Duodenal mucosa (tissue), 2 donors: ENCODE results near the gene CLCN3.

ENCODE experiments used
- H3K27ac ChIP-seq: one replicate; pipeline ENCODE4 v1.7.0; 2013; ENCODE audit warnings: low read depth, low read length
- H3K27me3 ChIP-seq, 2 donors: one replicate each; pipeline ENCODE4 v1.7.0; 2013; ENCODE audit warnings: low read length in 2 of 2, control low read depth in 1 of 2; ENCODE audit not compliant: insufficient read depth in 2 of 2, control insufficient read depth in 1 of 2
- H3K36me3 ChIP-seq, 2 donors: one replicate each; pipeline ENCODE4 v1.7.0; 2013; ENCODE audit warnings: low read length in 2 of 2, control low read depth in 1 of 2; ENCODE audit not compliant: insufficient read depth in 2 of 2, control insufficient read depth in 1 of 2
- H3K4me1 ChIP-seq, 2 donors: one replicate each; pipeline ENCODE4 v1.7.0; 2013; ENCODE audit warnings: low read length in 2 of 2, control low read depth in 1 of 2; ENCODE audit not compliant: insufficient read depth in 2 of 2, control insufficient read depth in 1 of 2
- H3K4me3 ChIP-seq, 2 donors: one replicate each; pipeline ENCODE4 v1.7.0; 2013; ENCODE audit warnings: low read length in 2 of 2, low read depth in 1 of 2
- H3K9ac ChIP-seq, 2 donors: one replicate each; pipeline ENCODE4 v1.7.0; 2013; ENCODE audit warnings: low read length in 2 of 2, low read depth in 1 of 2
- H3K9me3 ChIP-seq, 2 donors: one replicate each; pipeline ENCODE4 v1.7.0; 2013; ENCODE audit warnings: low read length in 2 of 2, control low read depth in 1 of 2; ENCODE audit not compliant: control insufficient read depth in 1 of 2

Gene CLCN3

GRCh38 chr4:169689681-169690080, 69.3 kb downstream of the CLCN3 start:
- Histone ChIP-seq H3K36me3 (peaks cover 0 to 27% of the 10 kb centered on the region in 2 donors), H3K27me3 (no peaks in the 10 kb centered on the region), H3K4me1 (no peaks in the 10 kb centered on the region), H3K27ac (no peak overlapping the region), H3K4me3 (no peak overlapping the region), H3K9ac (no peak overlapping the region), H3K9me3 (no peaks in the 10 kb centered on the region)

DNA sequence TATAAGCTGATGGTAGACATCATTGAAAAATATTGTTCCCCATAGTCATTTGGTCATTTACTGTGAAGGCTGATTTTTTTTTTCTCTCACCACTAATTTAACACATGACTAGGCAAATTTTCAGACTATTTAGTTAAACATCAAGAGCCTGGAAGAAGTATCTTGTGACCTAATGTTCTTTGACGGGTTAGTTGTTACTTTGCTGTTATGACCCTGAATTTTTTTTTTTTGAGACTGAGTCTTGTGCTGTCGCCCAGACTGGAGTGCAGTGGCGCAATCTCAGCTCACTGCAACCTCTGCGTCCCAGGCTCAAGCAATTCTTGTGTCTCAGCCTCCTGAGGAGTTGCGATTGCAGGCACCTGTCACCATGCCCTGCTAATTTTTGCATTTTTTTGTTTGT, 70.4 kb downstream of the CLCN3 start:
- Histone ChIP-seq H3K36me3 (peaks cover 0 to 27% of the 10 kb centered on the region in 2 donors), H3K9me3 (no peaks in the 10 kb centered on the region), H3K4me3 (no peak overlapping the region), H3K4me1 (no peaks in the 10 kb centered on the region), H3K27ac (no peak overlapping the region), H3K9ac (no peak overlapping the region), H3K27me3 (no peaks in the 10 kb centered on the region)

GRCh38 chr4:169698331-169698730, 78.0 kb downstream of the CLCN3 start:
- no peak overlapping the region for H3K9ac ChIP-seq
- no peaks in the 10 kb centered on the region for H3K4me1 ChIP-seq
- peaks cover 3 to 29% of the 10 kb centered on the region in 2 donors for H3K36me3 ChIP-seq
- H3K27ac ChIP-seq = no peak overlapping the region
- no peak overlapping the region for H3K4me3 ChIP-seq
- H3K27me3 ChIP-seq = no peaks in the 10 kb centered on the region
- no peaks in the 10 kb centered on the region for H3K9me3 ChIP-seq

DNA sequence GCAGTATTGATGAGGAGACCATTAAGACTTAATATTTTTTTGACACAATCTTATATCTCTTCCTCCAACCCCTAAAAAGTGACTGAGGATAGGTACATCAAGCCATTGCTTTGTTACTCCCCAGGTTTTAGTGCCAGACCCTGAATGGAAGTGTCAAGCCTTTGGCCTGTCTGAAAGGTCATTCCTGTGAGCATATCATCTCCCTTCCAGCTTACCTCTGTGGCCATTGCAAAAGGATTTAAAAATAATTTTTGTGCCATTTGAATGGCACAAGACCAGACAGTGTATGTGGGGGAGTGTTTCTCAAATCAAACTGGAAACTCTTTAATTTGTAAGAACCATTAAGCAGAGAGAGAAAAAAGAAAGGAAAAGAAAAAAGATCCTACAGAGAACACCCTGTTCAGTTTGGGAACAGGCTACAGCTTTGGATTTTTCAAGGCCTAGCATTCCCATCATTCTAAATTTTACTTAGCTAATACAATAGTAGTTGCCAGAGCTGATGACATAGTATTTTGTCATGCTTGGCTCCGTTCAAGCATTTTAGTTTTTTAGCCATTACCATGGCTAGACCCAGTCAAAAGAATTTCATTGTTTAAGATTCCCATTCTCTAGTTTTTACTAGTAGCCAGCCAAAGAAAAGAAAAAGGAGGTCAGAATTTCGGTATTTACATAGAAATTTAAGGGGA, 87.7 kb downstream of the CLCN3 start:
- no peak overlapping the region for H3K27ac ChIP-seq
- no peaks in the 10 kb centered on the region for H3K4me1 ChIP-seq

GRCh38 chr4:169715826-169716225, 95.4 kb downstream of the CLCN3 start:
- Histone ChIP-seq H3K36me3 (peaks cover 21 to 23% of the 10 kb centered on the region in 2 donors), H3K27me3 (no peaks in the 10 kb centered on the region), H3K9me3 (no peaks in the 10 kb centered on the region)

More for the DNA sequence above, 87.7 kb downstream of the CLCN3 start:
- H3K4me3 ChIP-seq = no peak overlapping the region
- H3K27me3 ChIP-seq = no peaks in the 10 kb centered on the region
- no peaks in the 10 kb centered on the region for H3K9me3 ChIP-seq
- no peak overlapping the region for H3K9ac ChIP-seq
- peaks cover 10 to 37% of the 10 kb centered on the region in 2 donors for H3K36me3 ChIP-seq

DNA sequence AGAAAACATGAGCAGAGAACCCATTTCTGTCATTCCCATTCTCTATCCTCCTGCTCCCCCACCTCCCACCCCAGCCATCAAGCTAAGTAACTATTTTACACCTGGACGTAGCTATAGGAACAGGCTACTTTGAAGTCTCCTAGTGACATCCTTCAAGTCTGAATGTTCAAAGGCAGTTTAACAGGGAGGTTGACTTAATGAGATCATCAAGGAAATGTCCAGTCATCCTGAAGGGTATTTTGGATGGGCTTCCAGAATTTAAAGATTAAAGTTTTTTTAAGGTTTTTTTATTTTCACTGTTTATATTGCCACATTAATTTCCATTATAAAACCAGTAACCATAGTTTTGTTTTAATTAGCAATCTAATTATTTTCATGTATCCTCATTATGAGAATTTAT, 96.3 kb downstream of the CLCN3 start:
- Histone ChIP-seq H3K9me3 (no peaks in the 10 kb centered on the region), H3K27ac (no peak overlapping the region), H3K4me3 (no peak overlapping the region), H3K4me1 (no peaks in the 10 kb centered on the region), H3K27me3 (no peaks in the 10 kb centered on the region), H3K9ac (no peak overlapping the region), H3K36me3 (peaks cover 21 to 22% of the 10 kb centered on the region in 2 donors)

More at GRCh38 chr4:169715826-169716225, 95.4 kb downstream of the CLCN3 start:
- H3K4me3 ChIP-seq = no peak overlapping the region
- H3K4me1 ChIP-seq = no peaks in the 10 kb centered on the region
- H3K9ac ChIP-seq = no peak overlapping the region
- no peak overlapping the region for H3K27ac ChIP-seq

DNA sequence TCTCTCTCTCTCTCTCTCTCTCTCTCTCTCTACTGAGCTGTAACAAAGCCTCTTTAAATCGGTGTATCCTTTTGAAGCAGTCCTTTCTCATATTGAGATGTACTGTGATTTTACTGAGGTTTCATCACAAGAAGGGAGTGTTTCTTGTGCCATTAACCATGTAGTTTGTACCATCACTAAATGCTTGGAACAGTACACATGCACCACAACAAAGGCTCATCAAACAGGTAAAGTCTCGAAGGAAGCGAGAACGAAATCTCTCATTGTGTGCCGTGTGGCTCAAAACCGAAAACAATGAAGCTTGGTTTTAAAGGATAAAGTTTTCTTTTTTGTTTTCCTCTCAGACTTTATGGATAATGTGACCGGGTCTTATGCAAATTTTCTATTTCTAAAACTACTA, 100.2 kb downstream of the CLCN3 start:
- Histone ChIP-seq H3K9me3 (no peaks in the 10 kb centered on the region), H3K4me1 (no peaks in the 10 kb centered on the region), H3K9ac (no peak overlapping the region), H3K27ac (no peak overlapping the region), H3K4me3 (no peak overlapping the region), H3K36me3 (peaks cover 12 to 16% of the 10 kb centered on the region in 2 donors), H3K27me3 (no peaks in the 10 kb centered on the region)

- H3K36me3 ChIP-seq = peaks cover 12% of the 10 kb centered on the region in 2 donors
- H3K27me3 ChIP-seq = no peaks in the 10 kb centered on the region
- H3K9me3 ChIP-seq = no peaks in the 10 kb centered on the region
- H3K9ac ChIP-seq = no peak overlapping the region
- H3K4me3 ChIP-seq = no peak overlapping the region
- no peaks in the 10 kb centered on the region for H3K4me1 ChIP-seq
- no peak overlapping the region for H3K27ac ChIP-seq
These were observed 103.0 kb downstream of the CLCN3 start for GRCh38 chr4:169723207-169723965.

- Histone ChIP-seq H3K4me1 (no peaks in the 10 kb centered on the region), H3K9ac (no peak overlapping the region), H3K4me3 (no peak overlapping the region), H3K27ac (no peak overlapping the region), H3K36me3 (peaks cover 10 to 12% of the 10 kb centered on the region in 2 donors), H3K9me3 (no peaks in the 10 kb centered on the region), H3K27me3 (no peaks in the 10 kb centered on the region)
These were observed 103.9 kb downstream of the CLCN3 start for GRCh38 chr4:169724260-169724659.

DNA sequence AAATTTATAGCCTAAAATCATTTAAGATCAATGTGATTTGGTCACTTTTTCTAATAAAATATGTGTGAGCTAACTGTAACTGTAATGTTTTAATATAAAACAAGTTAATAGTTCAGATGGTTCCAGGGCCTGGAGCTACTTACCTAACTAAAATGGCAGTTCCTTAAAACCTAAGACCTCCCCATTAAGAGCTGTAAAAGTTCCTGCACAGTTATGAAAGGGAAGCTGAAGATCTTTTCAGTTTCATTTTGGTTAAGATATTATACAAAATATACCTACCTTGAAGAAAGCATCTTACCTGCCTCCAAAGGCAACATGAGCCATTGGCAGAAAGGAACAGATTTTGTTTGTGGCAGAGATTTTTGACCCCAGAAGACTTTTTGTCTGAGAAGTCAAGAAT, 107.2 kb downstream of the CLCN3 start:
- Histone ChIP-seq H3K4me1 (no peaks in the 10 kb centered on the region), H3K36me3 (peaks cover 0 to 6% of the 10 kb centered on the region in 2 donors), H3K9ac (no peak overlapping the region), H3K27ac (no peak overlapping the region), H3K27me3 (no peaks in the 10 kb centered on the region), H3K4me3 (no peak overlapping the region), H3K9me3 (no peaks in the 10 kb centered on the region)
